Activated CD8-positive, alpha-beta memory T cell treated with anti-CD3 and anti-CD28 coated beads, Interleukin-2, amount 50 U/mL, for 1 hour (primary cell): ENCODE data around the gene BICRAL.
"Not testable (repeated sequence)": the region's sequence is repeated elsewhere in the genome, so short reads cannot be mapped to it uniquely, and the experiment has no call there.

Experiments used
- DNase-seq: peaks from one replicate; pipeline ENCODE4 v3.0.0-alpha.2; 2020; ENCODE audit errors: extremely low read depth

The BICRAL gene

GRCh38 chr6:42781796-42782688 is at the start of gene BICRAL:
BICRAL (plus strand) TSS chr6:42782052; CDS start chr6:42822023, 39,971 bp downstream.
- peak; percentile 46 for DNase-seq

DNA sequence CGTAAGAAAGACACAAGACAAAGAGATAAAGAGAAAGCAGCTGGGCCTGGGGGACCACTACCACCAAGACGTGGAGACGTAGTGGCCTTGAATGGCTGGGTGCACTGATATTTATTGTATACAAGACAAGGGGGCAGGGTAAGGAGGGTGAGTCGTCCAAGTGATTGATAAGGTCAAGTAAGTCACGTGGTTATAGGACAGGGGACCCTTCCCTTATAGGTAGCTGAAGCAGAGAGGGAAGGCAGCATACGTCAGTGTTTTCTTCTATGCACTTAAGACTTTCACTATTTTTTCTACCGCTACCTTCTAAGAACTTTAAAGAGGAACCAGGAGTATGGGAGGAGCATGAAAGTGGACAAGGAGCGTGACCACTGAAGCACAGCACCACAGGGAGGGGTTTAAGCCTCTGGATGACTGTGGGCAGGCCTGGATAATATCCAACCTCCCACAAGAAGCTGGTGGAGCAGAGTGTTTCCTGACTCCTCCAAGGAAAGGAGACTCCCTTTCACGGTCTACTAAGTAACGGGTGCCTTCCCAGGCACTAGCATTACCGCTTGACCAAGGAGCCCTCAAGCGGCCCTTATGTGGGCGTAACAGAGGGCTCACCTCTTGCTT is 47.9 kb upstream of the BICRAL start:
- not testable (repeated sequence) for DNase-seq

- no peak for DNase-seq
Measured at GRCh38 chr6:42735976-42736375, 45.9 kb upstream of the BICRAL start.

DNA sequence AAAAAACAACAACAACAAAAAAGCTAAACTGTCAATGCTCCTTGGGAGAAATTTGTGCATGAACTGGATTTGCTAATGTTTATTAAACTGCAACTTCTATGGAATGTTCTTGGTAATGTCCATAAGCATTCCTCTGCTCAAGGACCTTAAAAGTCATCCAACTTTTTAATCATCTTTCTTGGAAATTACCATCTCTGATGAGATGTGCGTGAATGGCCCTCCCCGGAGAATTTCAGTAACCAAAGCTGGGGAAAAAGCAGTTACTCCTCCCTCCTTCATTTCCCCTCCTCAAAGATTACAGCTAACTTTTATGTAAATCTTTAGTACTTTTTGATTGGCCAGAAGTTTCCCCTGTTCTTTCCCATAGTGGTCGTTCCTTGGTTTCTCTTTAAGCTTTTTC is 41.1 kb upstream of the BICRAL start:
- DNase-seq = no peak

- no peak for DNase-seq
Measured at GRCh38 chr6:42742116-42742894, 39.5 kb upstream of the BICRAL start.

- DNase-seq = no peak
Measured at GRCh38 chr6:42744351-42744893, 37.4 kb upstream of the BICRAL start.

GRCh38 chr6:42745083-42745639 is 36.7 kb upstream of the BICRAL start:
- DNase-seq = no peak

- DNase-seq = peak; percentile 92
Measured at GRCh38 chr6:42745640-42746462, 36.0 kb upstream of the BICRAL start, which contains the start of gene TBCC. TBCC (minus strand) TSS chr6:42746103; CDS start chr6:42746073, 30 bp downstream.

GRCh38 chr6:42746463-42747391 is 35.1 kb upstream of the BICRAL start:
- DNase-seq = peak; percentile 61

DNA sequence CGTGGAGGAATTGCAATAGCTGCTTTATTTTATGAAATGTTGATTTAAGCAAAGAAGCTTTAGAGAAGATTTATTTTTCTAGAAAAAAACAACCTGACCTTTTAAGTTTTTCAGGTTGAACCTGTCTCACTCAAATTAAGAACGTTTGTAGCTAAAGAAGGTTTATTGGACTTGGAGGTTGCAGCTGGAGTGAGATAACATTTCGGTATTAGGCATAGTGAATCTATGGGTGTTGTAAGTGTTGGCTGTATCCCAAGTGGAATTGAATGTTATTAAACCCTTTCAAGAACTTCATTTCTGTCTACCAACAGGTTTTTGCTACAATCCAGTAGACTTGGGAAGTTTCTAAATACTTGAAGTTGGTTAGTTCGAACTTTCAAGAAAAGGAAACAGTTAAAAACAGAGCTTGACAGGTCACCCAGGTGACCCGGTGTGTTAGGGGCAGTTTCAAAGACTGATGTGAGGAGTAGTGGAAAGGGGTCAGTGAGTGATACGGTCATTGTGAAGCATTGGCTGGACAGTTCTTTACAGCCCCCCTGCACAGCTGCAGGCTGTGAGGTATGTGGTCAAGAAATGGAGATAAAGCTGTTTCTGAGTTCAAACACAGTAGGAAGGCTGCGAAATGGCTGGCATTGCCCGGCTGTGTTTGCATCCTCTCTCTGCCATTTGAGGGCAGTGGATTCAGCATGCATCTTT is 33.5 kb upstream of the BICRAL start:
- DNase-seq = no peak

DNA sequence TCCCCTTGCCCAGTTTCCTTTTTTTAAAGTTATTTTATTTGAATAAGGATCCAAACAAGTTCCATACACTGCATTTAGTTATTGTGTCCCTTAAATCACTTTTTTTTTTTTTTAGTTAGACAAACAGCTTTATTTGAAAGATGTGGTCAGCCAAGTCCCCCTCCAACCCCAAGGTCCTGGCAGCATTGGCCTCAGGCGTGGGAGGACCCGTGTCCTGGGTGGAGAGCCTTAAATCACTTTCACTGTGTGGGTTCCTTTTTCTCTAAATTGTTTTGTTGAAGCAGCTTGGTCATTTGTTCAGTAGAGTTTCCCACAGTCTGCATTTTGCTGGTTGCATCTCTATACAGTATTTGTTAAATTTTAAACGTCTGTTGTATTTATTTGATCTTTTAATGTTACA is 30.8 kb upstream of the BICRAL start:
- no peak for DNase-seq

- DNase-seq = no peak
Measured at GRCh38 chr6:42754759-42755158, 27.1 kb upstream of the BICRAL start.

DNA sequence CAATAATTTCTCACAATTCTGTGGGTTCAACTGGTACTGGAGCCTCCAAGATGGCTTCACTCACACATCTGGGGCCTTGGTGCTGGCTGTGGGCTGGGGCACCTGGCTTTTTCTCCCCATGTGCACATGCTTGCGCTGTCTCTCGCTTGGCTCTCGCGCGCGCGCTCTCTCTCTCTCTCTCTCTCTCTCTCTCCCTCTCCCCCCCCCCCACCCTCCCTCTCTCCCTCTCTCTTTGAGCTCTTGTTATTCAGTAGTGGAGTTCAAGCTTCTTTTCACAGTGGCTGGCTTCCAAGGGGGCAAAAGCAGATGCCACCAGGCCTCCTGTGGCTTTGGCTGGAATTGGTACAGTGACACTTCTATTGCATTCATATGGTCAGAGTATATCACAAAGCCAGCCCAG is 25.1 kb upstream of the BICRAL start:
- no peak for DNase-seq

- no peak for DNase-seq
Measured at GRCh38 chr6:42758756-42759430, 23.0 kb upstream of the BICRAL start.

DNA sequence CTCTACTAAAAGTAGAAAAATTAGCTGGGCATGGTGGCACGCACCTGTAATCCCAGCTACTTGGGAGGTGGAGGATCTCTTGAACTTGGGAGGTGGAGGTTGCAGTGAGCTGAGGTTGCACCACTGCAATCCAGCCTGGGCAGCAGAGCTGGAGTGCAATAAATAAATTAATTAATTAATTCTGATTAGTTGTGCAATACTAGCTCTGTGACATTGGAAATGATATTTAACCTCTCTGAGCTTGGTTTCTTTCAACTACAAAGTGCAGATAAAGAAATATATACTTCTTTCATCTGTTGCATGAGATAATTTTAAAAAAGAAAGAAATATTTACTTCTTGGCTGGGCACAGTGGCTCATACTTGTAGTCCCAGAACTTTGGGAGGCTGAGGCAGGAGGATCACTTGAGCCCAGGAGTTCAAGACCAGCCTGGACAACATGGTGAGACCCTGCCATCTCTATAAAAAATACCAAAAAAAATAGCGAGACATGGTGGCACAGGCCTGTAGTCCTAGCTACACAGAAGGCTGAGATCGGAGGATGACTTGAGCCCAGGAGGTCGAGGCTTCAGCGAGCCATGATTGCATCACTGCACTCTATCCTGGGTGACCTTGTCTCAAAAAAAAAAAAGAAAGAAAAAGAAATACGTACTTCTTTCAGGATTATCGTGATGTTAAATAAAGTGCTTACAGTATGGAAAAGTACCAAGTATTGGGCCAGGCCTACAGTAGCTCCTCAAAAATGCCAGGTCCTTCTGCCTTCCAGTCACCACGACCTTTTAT is 20.4 kb upstream of the BICRAL start:
- no peak for DNase-seq

- DNase-seq = no peak
Measured at GRCh38 chr6:42762426-42762859, 19.4 kb upstream of the BICRAL start.

DNA sequence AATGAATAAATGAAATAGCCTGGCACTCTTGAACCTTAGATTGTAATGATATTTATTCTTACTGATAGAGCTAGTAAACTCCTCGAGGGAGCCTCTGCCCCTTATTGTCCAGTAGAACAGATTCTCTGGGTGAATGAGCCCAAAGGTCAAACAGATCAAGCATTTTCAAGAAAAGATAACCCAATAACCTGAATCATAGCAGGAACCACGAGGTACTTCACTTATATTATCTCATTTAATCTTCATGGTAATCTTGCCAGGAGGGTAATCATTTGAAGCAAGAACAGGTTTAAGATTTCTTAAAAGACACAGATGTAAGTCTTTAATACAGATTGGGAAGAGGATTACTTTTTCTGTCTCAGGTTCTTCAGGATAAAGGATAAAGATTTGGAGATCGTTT is 18.9 kb upstream of the BICRAL start:
- DNase-seq = no peak
